HG03139 (cell line): ENCODE results near the gene HOXA9.

Experiments
- ATAC-seq: cut with Tn5 transposase; IDR thresholded peaks from one replicate; pipeline ENCODE4 v1.9.1; 2021; ENCODE audit not compliant: unreplicated experiment

Gene HOXA9

GRCh38 chr7:27188386-27189294, 23.3 kb upstream of the HOXA9 start:
- ATAC-seq: no peak

DNA sequence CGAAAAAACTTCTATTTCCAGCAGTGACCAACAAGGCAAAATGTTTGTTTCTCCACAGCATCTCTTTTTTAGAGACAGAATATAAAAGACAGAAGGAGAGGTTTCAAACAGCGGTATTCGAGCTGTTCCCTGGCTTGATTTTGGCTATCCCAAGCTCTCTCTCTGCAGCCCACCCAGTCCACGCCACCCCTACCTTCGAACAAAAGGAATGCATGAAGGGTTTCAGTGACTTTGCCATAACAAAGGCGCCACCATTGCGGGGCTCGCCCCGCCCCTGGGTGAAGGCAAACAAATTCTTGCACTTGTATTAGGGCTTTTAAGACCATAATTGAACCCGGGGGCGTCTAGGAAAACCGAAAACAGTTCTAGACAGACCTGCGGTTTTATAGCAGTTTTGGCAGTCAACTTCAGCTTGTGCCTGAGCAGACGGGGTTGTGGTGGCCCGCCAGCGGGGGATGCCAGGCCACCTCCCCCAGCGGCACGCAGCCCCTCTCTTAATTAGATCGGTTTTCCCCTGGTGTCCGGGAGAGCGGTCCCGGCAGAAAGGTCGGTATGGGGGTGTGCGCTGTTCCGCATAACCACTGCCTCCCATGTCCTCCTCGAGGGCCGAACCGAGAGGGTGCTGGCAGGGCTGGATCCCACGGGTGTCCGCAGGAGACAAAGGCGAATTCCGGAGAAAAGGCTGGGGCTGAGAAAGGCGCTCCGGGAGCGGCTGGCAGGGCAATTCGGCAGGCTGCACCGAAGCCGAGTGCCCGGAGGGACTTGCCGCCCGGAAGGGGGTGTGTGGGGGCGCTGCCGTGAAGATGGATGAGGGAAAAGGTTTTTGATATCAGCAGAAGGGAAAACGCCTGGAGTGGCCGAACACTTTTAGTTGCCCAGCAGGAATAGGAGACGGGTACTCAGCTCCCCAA, 22.4 kb upstream of the HOXA9 start:
- no peak for ATAC-seq

DNA sequence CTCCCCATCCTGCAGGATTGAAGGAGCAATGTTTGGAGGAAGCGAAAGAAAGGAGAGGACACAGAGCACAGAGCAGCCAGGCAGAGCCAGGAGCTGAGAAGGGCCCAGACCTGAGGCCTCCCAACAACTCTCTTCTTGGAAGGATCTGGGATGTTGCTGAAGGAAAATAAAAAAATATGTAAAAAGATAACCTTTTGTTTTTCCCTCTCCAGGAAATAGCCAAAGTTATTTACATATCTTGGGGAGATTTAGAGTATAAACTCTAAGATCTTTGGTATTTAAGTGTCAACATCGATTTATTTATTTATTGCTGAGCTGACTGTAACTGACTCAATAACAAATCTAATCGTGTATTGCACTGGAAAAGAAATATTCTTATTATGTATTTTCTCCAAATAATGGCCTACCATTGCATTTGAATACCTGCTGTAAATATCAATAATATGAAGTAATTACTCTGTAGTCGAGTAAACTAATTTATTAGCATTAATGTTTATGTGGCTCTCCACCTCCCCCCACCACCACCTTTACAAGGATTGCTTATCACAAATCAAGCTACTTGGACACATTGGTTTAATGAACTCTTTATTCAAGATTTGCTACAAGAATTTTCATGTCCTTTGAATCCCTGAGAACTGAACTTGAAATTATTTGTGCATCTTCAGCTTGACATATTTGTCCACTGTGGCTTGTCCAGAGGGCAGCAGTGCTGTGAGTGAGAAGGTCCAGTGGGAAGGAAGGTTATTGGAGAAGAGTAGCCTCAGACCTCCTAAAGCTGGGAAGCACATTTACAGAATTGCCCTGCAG, 21.5 kb upstream of the HOXA9 start:
- ATAC-seq: no peak

DNA sequence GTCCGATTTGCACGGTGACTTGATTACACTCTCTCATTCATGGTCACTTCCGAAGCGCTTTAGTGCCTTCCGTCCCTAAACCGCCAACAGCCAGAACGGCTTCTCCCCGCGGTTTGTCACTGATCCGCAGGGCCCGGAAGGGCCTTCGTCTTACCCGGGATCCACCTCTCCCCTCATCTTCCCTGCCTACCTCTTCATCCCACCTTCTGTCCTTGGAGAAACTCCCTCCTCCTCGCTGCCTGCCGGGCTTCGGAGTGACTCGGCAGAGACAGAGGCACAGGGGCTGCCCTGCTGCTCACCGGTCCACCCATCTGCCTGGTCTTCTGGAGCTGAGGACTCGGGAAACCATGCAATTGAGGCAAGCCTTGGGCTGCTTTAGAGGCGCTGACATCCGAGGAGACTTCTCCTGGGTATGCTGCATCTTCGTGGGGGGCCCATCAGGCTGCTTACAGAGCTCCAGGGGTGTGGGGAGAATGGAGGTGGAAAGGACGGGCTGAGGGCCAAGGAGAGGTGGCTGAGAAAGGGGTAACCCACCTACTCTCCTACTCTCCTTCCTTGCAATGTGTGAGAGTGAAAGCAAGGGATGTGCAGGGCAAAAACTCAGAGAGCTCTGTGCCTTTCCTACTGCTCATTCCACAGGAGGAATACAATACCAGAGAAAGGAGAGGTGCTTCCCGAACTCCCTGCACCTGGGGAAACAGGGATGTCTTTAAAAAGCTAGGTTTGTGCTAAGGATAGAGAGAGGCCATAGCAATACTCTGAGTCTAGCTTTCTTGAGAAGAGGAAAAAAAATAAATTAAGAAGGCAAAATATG, 20.7 kb upstream of the HOXA9 start:
- no peak for ATAC-seq

DNA sequence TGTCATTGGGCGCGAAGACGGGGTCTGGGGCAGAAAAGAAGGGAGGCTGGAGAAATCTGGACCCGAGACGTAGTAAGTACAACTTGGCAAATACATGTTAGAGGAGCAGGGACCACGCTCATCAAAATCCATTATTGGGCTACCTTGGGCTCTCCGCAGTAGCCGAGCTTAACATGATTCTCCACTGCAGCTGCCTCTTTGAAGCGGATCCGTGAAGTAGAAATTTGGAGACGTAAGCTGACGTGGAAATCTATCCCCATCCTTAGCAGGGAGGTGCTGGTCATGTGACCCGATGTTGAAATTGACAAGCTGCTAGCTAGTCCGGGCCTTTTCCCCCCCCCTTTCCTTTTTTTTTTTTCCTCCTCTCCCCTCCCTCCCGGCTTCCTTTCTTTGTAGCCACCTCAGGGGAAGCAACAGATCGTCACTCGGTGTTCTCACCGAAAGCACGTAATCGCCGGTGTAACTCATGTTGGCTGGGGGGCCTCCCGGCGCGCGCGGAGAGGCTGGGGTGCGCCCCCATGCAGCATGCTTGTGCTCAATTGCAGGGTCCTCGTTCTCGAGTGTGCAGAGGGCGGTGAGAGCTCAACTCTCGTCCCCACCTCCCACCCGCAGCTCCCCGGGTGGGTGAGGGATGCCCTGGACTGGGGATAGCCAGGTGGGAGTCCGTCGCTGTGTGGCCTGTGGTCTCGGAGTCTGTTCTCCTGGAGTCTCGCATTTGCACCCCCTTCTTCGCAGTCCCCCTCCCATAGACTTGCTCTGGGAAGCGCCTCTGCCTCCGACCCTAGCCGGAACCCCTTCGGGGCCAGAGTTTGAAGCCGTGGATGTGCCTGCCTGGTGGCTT, 19.9 kb upstream of the HOXA9 start, which contains the start of gene HOXA11:
Gene HOXA11, minus strand, starts transcription at position 220 of the 841 bp plus-strand sequence. Its CDS starts 88 bp downstream, at position 132.
- no peak for ATAC-seq

- ATAC-seq: no peak
These were observed 19.1 kb upstream of the HOXA9 start for GRCh38 chr7:27184337-27185012.

GRCh38 chr7:27183682-27184336, 18.5 kb upstream of the HOXA9 start:
- no peak for ATAC-seq

GRCh38 chr7:27182861-27183681, 17.7 kb upstream of the HOXA9 start:
- ATAC-seq: no peak

GRCh38 chr7:27182285-27182841, 17.0 kb upstream of the HOXA9 start:
- no peak for ATAC-seq

- no peak for ATAC-seq
These were observed 16.5 kb upstream of the HOXA9 start for GRCh38 chr7:27181795-27182275.

DNA sequence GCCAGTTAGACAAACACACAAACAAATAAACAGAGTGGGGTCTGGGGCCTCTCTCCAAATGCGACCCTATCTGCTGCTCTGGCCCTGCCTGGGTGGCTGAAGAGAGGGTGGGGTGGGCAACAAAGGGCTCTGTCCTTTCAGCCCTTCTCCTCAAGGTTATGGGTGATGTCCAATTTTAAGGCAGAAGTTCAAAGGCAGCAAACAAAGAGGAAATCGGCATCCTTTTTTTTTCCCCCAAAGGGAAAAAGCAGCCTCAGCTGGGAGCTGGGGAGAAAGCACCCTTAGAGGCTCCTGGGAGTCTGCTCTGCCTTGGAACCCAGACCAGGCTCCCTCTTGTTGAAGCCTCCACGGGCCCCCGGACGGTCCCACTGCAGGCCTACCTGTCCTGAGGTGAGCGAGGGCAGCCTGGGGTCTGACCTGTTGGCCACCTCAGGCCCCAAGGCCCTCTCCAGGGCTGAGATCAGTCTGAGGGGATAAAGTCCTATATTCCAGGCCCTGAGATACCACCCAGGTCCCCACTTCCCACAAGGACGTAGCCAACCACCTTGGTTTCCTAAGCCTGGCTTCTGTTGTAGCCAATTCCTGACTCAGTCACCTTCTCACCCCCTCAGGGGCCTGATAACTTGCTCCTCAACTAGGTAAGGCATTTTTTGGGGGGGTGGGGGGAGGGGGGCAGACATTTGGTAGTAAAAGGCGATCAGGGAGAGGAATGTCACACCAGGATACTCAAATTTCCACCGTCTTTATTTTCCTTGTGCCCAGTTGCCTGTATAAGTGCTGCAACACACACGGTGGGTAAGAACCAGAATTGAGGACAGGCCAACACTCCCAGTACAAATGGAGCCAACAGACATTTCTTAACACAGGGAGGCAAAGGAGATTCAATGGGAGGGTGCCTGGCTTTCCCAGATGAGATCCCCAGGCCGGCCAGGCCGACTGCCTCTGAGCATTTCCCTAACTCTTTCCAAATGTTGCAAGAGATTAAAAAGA, 15.4 kb upstream of the HOXA9 start:
- ATAC-seq: no peak

DNA sequence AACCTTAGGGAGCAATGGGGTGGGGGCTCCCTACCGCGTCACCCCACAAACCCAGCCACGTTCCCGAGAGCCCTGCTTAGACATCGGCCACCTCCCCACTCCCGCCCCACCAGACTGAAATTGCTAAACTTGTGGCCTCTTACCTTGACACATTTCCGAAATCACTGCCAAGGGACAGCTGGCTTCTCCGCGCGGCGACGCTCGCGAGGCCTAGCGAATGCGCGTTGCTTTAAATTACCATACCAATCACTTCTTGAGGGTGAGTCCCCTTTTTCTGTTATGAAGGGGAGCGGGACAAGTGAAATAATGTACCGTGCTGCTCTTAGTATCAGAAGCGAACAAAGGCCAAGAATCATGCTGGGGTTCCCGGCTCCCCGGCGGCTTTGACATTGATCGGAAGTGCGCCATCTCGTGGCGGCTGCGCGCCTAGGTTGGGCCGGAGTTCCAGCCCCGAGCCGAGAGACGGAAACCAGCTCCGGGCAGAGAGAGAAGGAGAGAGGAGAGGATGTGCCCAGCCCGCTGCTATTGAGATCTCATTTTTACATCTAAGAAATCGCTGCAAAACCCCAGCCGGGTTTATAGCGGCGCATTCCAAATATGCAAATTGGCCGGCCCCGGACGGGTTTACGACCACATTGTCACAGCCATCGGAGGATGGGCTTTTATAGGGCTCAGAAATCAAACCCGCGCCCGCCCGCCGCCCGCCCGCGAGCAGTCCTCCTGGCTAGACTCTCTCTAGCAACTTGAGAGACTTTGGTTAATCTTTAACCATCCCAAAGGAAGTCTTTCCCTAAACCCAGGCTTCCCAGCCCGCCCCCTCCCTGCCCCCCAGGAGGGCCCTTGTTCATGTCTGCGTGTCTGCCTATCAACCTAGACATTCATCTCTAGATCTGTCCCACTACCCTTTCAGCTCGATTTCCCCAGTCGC, 14.4 kb upstream of the HOXA9 start:
- ATAC-seq: no peak

GRCh38 chr7:27179030-27179429, 13.7 kb upstream of the HOXA9 start:
- ATAC-seq: no peak

DNA sequence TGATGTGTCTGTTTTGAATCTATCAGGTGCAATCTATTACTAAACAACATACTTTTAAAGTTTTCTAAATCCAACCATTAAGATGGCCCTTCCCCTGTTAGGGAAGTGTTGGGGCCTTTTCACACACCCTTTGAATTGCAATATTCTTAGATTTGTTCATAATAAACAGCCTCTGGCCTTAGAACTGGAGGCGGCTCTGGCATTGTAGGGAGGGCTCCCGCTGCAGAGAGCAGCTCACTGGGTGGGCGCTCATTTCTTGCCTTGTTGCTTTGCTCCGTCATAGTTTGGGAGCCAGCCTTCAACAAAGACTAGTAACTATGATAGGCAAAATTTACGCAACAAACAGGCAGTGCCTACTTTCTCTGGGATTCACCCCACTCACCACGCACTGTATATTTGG, 13.0 kb upstream of the HOXA9 start:
- no peak for ATAC-seq
